Retinal pigment epithelial cell (primary cell): Measurements from ENCODE around the gene KCNA5.

Source experiments
- DNase-seq: peaks from one replicate; pipeline ENCODE4 v3.0.0-alpha.2; 2010; ENCODE audit warnings: low read depth
- H3K4me3 ChIP-seq: 2 replicates; pipeline ENCODE4 v1.5.1; 2011; ENCODE audit warnings: mild to moderate bottlenecking, low read length, control low read depth, moderate library complexity
- CTCF ChIP-seq: conservative IDR thresholded peaks from 2 replicates; pipeline ENCODE4 v1.5.1; 2011; ENCODE audit warnings: low read depth, low read length, control low read depth, inconsistent platforms

KCNA5 gene

GRCh38 chr12:5081016-5081415 is 37.3 kb downstream of the KCNA5 start:
- TF ChIP-seq CTCF = no peak
- no peak overlapping the region for H3K4me3 ChIP-seq
- no peak for DNase-seq

- peak; percentile 75 for TF ChIP-seq CTCF
- no peak overlapping the region for H3K4me3 ChIP-seq
- DNase-seq = peak; percentile 4
Observed at GRCh38 chr12:5083955-5084849, 40.5 kb downstream of the KCNA5 start.

- peak; percentile 51 for DNase-seq
Observed at GRCh38 chr12:5085896-5086295, 42.2 kb downstream of the KCNA5 start.

GRCh38 chr12:5087831-5088554 is 44.3 kb downstream of the KCNA5 start:
- H3K4me3 ChIP-seq = no peak overlapping the region
- DNase-seq = no peak
- TF ChIP-seq CTCF = no peak

More at GRCh38 chr12:5085896-5086295, 42.2 kb downstream of the KCNA5 start:
- H3K4me3 ChIP-seq = no peak overlapping the region
- TF ChIP-seq CTCF = no peak

- no peak for DNase-seq
Observed at GRCh38 chr12:5088586-5089264, 45.0 kb downstream of the KCNA5 start.

GRCh38 chr12:5094551-5094950 is 50.9 kb downstream of the KCNA5 start:
- no peak for DNase-seq
- H3K4me3 ChIP-seq = no peak overlapping the region
- TF ChIP-seq CTCF = no peak

More at GRCh38 chr12:5088586-5089264, 45.0 kb downstream of the KCNA5 start:
- H3K4me3 ChIP-seq = no peak overlapping the region
- TF ChIP-seq CTCF = no peak
